Astrocyte (in vitro differentiated cells and primary cell): Measurements from ENCODE around the gene CACHD1. TPM values are rescaled to one million over a fixed set of nuclear protein-coding genes. Genes with fewer than 3 reads are reported as not detected.

Experiments used
- DNase-seq: peaks from one replicate; pipeline ENCODE4 v3.0.0-alpha.2; 2010; ENCODE audit warnings: low read depth
- FAIRE-seq: peaks from 2 replicates; lab custom pipeline; 2011; peaks lifted over from hg19 to GRCh38; lab: Jason Lieb, UNC
- H2AFZ ChIP-seq: 2 replicates; pipeline ENCODE4 v1.6.0; 2012; ENCODE audit warnings: low read depth, low read length, inconsistent platforms
- H3K27ac ChIP-seq: 2 replicates; pipeline ENCODE4 v1.5.1; 2011; ENCODE audit warnings: low read depth, low read length, inconsistent platforms
- H3K27me3 ChIP-seq: 2 replicates; pipeline ENCODE4 v1.6.0; 2011; ENCODE audit warnings: low read length, inconsistent platforms; ENCODE audit not compliant: insufficient read depth
- H3K36me3 ChIP-seq: 2 replicates; pipeline ENCODE4 v1.5.1; 2011; ENCODE audit warnings: low read length, inconsistent platforms; ENCODE audit not compliant: insufficient read depth
- H3K4me1 ChIP-seq: 2 replicates; pipeline ENCODE4 v1.5.1; 2011; ENCODE audit warnings: low read length, inconsistent platforms; ENCODE audit not compliant: insufficient read depth
- H3K4me2 ChIP-seq: 2 replicates; pipeline ENCODE4 v1.6.0; 2012; ENCODE audit warnings: low read length, inconsistent platforms
- H3K4me3 ChIP-seq: 2 replicates; pipeline ENCODE4 v1.5.1; 2011; ENCODE audit warnings: low read depth, mild to moderate bottlenecking, low read length, inconsistent platforms; ENCODE audit not compliant: insufficient read depth
- H3K79me2 ChIP-seq: 2 replicates; pipeline ENCODE4 v1.6.0; 2012; ENCODE audit warnings: mild to moderate bottlenecking, low read length, inconsistent platforms; ENCODE audit not compliant: insufficient read depth
- H3K9ac ChIP-seq: 2 replicates; pipeline ENCODE4 v1.6.0; 2012; ENCODE audit warnings: mild to moderate bottlenecking, low read length, inconsistent platforms
- H3K9me3 ChIP-seq: 2 replicates; pipeline ENCODE4 v1.5.1; 2012; ENCODE audit warnings: low read depth, mild to moderate bottlenecking, low read length, inconsistent platforms; ENCODE audit not compliant: insufficient read depth
- H4K20me1 ChIP-seq: 2 replicates; pipeline ENCODE4 v1.6.0; 2012; ENCODE audit warnings: low read length, inconsistent platforms; ENCODE audit not compliant: insufficient read depth
- H3K27ac Mint-ChIP-seq: one replicate; pipeline ENCODE4 v1.8.0; 2021; ENCODE audit warnings: mild to moderate bottlenecking, mixed read lengths; ENCODE audit not compliant: unreplicated experiment
- H3K27me3 Mint-ChIP-seq: one replicate; pipeline ENCODE4 v1.8.0; 2021; ENCODE audit warnings: low read depth, mixed read lengths; ENCODE audit not compliant: unreplicated experiment
- H3K36me3 Mint-ChIP-seq: one replicate; pipeline ENCODE4 v1.8.0; 2021; ENCODE audit warnings: low read depth, mixed read lengths; ENCODE audit not compliant: unreplicated experiment
- H3K4me1 Mint-ChIP-seq: one replicate; pipeline ENCODE4 v1.8.0; 2021; ENCODE audit warnings: low read depth, mixed read lengths; ENCODE audit not compliant: unreplicated experiment
- H3K4me3 Mint-ChIP-seq: one replicate; pipeline ENCODE4 v1.8.0; 2021; ENCODE audit warnings: mild to moderate bottlenecking, moderate library complexity, mixed read lengths; ENCODE audit not compliant: unreplicated experiment
- H3K9me3 Mint-ChIP-seq: one replicate; pipeline ENCODE4 v1.8.0; 2021; ENCODE audit warnings: mild to moderate bottlenecking, mixed read lengths; ENCODE audit not compliant: unreplicated experiment
- EZH2 ChIP-seq: IDR thresholded peaks from 2 replicates; pipeline ENCODE4 v1.6.1; 2012; ENCODE audit warnings: mild to moderate bottlenecking, low read length, inconsistent platforms; ENCODE audit not compliant: insufficient read depth
- total RNA-seq: library from RNA; stranded (reverse); gene quantifications from 2 replicates; pipeline ENCODE4 v1.2.1, GENCODE V29; 2021
- TF ChIP-seq, protein P1 (sequence below): IDR thresholded peaks from 2 replicates; pipeline ENCODE4 v1.5.1; 2011; ENCODE audit warnings: low read depth, mild to moderate bottlenecking, inconsistent platforms, low read length, moderate library complexity; ENCODE audit not compliant: insufficient read depth

CACHD1 gene
- total RNA-seq, 1 donor from 2014 or later: 21.2 TPM

DNA sequence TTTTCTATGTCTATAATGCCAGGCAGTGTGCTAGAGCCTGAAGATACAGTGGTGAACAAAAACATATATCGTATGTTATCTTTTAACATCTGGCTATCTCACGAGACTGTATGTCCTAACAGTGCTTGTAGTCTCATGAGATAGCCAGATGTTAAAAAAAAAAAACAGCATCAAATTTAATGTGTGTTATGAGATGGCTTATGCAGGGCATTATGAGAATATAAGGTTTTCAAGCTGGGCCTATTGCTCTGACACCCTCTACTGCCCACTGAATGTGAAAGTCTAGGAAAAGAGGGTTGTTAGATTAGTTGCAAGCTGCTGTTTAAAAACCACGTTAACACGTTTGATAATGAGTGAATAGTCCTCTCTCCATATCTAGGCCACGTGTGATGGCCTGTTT, 109.8 kb downstream of the CACHD1 start:
- no peaks in the 10 kb centered on the region for H3K36me3 Mint-ChIP-seq
- FAIRE-seq: no peak
- no peak for DNase-seq
- H3K27ac Mint-ChIP-seq: no peak overlapping the region
- H3K4me2 ChIP-seq: no peak overlapping the region
- H3K27me3 ChIP-seq: no peaks in the 10 kb centered on the region
- H3K27ac ChIP-seq: no peak overlapping the region
- no peaks in the 10 kb centered on the region for H3K36me3 ChIP-seq
- no peaks in the 10 kb centered on the region for H3K79me2 ChIP-seq
- H3K4me3 Mint-ChIP-seq: no peak overlapping the region
- TF ChIP-seq, protein P1, sequence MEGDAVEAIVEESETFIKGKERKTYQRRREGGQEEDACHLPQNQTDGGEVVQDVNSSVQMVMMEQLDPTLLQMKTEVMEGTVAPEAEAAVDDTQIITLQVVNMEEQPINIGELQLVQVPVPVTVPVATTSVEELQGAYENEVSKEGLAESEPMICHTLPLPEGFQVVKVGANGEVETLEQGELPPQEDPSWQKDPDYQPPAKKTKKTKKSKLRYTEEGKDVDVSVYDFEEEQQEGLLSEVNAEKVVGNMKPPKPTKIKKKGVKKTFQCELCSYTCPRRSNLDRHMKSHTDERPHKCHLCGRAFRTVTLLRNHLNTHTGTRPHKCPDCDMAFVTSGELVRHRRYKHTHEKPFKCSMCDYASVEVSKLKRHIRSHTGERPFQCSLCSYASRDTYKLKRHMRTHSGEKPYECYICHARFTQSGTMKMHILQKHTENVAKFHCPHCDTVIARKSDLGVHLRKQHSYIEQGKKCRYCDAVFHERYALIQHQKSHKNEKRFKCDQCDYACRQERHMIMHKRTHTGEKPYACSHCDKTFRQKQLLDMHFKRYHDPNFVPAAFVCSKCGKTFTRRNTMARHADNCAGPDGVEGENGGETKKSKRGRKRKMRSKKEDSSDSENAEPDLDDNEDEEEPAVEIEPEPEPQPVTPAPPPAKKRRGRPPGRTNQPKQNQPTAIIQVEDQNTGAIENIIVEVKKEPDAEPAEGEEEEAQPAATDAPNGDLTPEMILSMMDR: no peak
- TF ChIP-seq EZH2: no peak
- H3K9ac ChIP-seq: no peak overlapping the region
- no peaks in the 10 kb centered on the region for H3K4me1 ChIP-seq
- no peaks in the 10 kb centered on the region for H3K27me3 Mint-ChIP-seq
- no peak overlapping the region for H2AFZ ChIP-seq
- H3K9me3 Mint-ChIP-seq: no peaks in the 10 kb centered on the region
- H3K4me3 ChIP-seq: no peak overlapping the region
- H4K20me1 ChIP-seq: no peaks in the 10 kb centered on the region
- no peaks in the 10 kb centered on the region for H3K9me3 ChIP-seq
- peaks cover 15% of the 10 kb centered on the region for H3K4me1 Mint-ChIP-seq

DNA sequence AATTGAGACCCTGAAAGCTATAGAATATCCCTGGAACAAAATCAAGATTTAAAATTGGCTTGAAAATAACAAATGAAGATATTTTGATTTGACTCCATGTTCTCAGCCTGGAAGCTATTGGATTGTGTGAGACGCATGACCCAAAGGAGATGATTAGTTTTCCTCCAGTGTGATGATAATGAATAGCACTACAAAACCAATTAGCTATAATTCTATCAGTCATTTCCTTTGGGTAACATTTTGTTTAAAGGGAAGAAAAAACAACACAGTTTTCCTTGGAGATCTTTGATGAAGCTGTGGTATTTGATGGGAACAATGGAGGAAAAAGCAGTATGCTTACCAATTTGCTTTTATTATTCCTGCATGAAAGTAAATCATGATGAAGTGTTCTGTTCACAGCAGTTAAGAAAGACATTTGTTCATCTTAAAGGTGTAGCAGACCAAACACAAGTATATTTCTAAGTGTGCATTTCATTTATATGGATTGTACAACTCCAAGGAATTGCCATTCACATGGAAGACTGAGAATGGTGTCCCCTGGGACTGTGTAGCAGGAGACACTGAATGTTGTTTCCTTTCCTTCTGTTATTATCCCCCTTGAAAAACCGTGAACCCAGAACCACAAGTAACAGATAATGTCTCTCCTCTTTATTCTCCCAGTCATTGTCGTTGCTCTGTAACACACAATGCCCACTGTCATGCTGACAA, 111.4 kb downstream of the CACHD1 start:
- Histone ChIP-seq H3K4me3 (no peak overlapping the region), H3K27ac (no peak overlapping the region), H3K4me1 (no peaks in the 10 kb centered on the region), H4K20me1 (no peaks in the 10 kb centered on the region), H3K36me3 (no peaks in the 10 kb centered on the region), H3K9ac (no peak overlapping the region), H2AFZ (no peak overlapping the region), H3K4me2 (no peak overlapping the region), H3K79me2 (no peaks in the 10 kb centered on the region), H3K27me3 (no peaks in the 10 kb centered on the region), H3K9me3 (no peaks in the 10 kb centered on the region)
- FAIRE-seq (peak; percentile 50), DNase-seq (no peak)
- no peak overlapping the region for H3K27ac Mint-ChIP-seq
- no peaks in the 10 kb centered on the region for H3K36me3 Mint-ChIP-seq
- H3K4me1 Mint-ChIP-seq: peaks cover 1% of the 10 kb centered on the region
- no peaks in the 10 kb centered on the region for H3K9me3 Mint-ChIP-seq
- no peaks in the 10 kb centered on the region for H3K27me3 Mint-ChIP-seq
- no peak overlapping the region for H3K4me3 Mint-ChIP-seq
- TF ChIP-seq EZH2: no peak
- TF ChIP-seq, protein P1: no peak

DNA sequence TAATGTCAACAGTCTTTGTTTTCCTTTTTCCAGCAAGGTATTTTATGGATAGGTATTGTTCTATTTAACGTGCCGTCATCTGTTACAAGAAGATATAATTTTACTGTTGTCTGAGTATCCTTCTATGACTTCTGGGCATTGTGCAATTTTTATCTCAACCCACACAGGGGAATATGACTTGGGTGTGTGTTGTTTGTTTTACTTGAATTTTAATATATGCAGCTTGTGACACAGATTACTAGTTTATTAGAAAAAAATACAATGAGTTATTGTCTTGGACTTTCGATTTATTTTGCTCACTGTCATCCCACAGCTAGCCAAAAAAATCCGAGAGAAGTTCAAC, 111.9 kb downstream of the CACHD1 start:
- Mint-ChIP-seq H3K27me3 (no peaks in the 10 kb centered on the region), H3K9me3 (no peaks in the 10 kb centered on the region), H3K4me1 (no peaks in the 10 kb centered on the region), H3K4me3 (no peak overlapping the region), H3K36me3 (no peaks in the 10 kb centered on the region), H3K27ac (no peak overlapping the region)
- H2AFZ ChIP-seq: no peak overlapping the region
- no peaks in the 10 kb centered on the region for H4K20me1 ChIP-seq
- H3K27me3 ChIP-seq: no peaks in the 10 kb centered on the region
- H3K4me3 ChIP-seq: no peak overlapping the region
- TF ChIP-seq, protein P1: no peak
- no peak for TF ChIP-seq EZH2
- no peak overlapping the region for H3K9ac ChIP-seq
- no peak for FAIRE-seq
- no peaks in the 10 kb centered on the region for H3K9me3 ChIP-seq
- no peak overlapping the region for H3K4me2 ChIP-seq
- DNase-seq: peak; percentile 2
- no peaks in the 10 kb centered on the region for H3K79me2 ChIP-seq
- H3K36me3 ChIP-seq: no peaks in the 10 kb centered on the region
- no peak overlapping the region for H3K27ac ChIP-seq
- no peaks in the 10 kb centered on the region for H3K4me1 ChIP-seq
